ENCODE data around the gene LRBA. TPM values are rescaled to one million over a fixed set of nuclear protein-coding genes. Genes with fewer than 3 reads are reported as not detected.
"Not testable (repeated sequence)": the region's sequence is repeated elsewhere in the genome, so short reads cannot be mapped to it uniquely, and the experiment has no call there.

The LRBA gene
- polyA plus RNA-seq, 3 donors: 6.4 to 12.9 (median 10.3) TPM

DNA sequence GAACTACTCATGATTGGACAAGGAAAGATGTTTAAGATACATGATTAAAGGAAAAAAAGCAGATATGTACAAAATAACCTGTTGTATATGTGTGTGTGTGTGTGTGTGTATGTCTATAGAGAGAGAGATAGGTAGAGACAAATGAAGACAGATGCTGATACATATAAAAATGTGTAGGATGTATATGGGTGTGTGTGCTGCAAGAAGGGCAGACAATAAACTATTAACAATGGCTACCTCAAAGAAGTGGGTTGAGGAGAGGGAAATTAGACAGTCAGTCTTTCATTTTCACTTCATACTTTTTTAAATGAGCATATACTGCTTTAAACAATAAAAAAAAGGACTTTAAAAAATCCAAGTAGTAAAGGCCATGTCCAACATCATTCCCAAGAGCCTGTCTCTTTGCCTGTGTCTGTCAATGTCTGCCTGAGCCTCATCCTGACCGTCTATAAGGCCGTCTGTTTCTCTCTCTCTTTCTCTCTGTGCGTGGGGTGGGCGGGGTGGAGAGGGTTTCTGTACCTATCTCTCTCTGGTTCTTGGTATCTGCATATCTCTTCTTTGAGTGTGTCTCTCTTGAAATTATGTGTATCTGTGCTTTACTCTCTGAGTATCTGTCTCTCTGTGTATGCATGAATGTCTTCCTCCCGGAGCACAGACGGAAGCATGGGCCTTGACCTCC lies 62.8 kb downstream of the LRBA start:
- H3K27ac ChIP-seq (ENCODE audit: low read depth, low read length): no peak overlapping the region
- 91 to 97% (median 92%) methylated on average over 6 of the region's 6 CpGs for WGBS, 3 donors

DNA sequence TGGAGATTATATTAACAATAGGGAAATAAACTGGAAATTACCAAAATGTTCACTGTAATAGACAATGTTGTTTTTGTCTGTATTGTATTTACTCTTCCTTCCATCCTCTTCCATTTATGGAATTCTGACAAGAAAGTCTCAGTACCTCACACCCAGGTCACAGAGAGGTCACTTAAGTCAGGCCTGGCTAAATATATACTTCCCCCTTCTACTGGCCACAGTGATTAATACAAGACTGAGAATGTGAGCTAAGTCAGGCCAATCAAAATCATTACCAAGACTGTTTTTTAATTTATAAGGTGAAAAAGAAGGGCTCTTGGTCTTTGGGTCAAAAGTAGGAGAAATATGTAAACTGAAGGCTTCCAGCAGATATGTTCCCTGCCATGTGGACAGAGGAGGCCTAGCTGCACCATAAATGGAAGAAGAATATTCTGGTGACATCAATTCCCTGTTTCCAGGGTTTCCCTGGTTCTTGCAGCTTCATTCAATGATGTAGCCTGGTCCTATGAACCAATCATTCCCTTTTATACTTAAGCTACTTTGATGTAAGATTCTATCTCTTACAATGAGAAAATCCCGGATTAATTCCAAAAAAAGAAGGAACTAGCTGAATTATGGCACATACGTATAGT lies 64.3 kb downstream of the LRBA start:
- H3K27ac ChIP-seq (ENCODE audit: low read depth, low read length): no peak overlapping the region
- 88 to 98% (median 93%) methylated on average over 2 of the region's 2 CpGs for WGBS, 3 donors

DNA sequence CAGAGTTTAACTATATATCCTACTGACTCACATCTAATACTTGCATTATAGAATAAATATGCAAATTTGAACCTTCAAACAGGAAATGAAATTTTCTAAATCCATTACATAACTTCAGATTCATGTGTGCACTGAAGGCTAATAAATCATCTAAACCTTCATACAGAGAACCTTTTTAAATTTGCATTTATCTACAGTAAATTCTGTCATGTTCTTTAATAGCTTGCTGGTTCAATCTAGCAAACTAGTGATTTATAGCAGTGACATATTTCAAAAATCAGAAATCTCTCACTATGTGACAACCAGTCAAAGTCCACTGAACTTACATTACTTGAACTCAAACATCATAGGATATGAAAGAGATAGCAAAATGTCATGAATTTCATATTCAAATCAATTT lies 65.1 kb downstream of the LRBA start:
- H3K27ac ChIP-seq (ENCODE audit: low read depth, low read length): no peak overlapping the region

DNA sequence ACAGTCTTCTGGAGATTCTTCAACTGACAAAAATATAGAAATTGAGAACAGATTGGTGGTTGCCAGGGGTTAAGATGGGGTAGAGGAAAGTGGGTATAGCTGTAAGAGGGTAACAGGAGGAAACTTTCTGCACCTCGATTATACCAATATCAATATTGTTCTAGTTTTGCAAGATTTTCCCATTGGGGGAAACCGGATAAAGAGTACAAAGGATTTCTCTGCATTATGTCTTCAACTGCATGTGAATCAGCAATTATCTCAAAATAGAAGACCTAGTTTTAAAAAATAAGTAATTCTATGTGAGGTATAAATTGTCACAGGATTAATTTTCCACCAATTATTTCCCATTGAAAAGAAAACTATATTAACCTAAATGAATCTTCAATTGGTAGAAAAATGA lies 65.7 kb downstream of the LRBA start:
- WGBS, 3 donors: 94 to 98% (median 96%) methylated on average over 2 of the region's 2 CpGs
- no peak overlapping the region for H3K27ac ChIP-seq (ENCODE audit: low read depth, low read length)

GRCh38 chr4:150948710-150949109 lies 66.4 kb downstream of the LRBA start:
- 92 to 94% (median 93%) methylated on average over 2 of the region's 2 CpGs for WGBS, 3 donors
- no peak overlapping the region for H3K27ac ChIP-seq (ENCODE audit: low read depth, low read length)

- no peak overlapping the region for H3K27ac ChIP-seq (ENCODE audit: low read depth, low read length)
These were observed 67.0 kb downstream of the LRBA start for GRCh38 chr4:150948074-150948473.

DNA sequence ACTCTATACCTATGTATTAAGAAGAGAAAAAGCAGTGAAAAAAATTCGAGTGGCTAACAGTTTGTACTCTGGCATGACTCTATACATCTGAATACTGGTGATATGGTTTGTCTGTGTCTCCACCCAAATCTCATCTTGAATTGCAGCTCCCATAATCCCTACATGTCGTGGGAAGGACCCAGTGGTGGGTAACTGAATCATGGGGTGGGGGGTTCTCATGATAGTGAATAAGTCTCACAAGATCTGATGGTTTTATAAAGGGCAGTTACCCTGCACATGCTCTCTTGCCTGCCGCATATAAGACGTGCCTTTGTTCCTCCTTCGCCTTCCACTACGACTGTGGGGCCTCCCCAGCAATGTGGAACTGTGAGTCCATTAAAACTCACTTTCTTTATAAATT lies 70.4 kb downstream of the LRBA start:
- 77 to 87% (median 81%) methylated on average over 6 of the region's 6 CpGs for WGBS, 3 donors
- H3K27ac ChIP-seq (ENCODE audit: low read depth, low read length): no peak overlapping the region

- H3K27ac ChIP-seq (ENCODE audit: low read depth, low read length): no peak overlapping the region
- 74 to 86% (median 80%) methylated on average over 2 of the region's 2 CpGs for WGBS, 3 donors
These were observed 71.3 kb downstream of the LRBA start for GRCh38 chr4:150943818-150944217.

- no peak overlapping the region for H3K27ac ChIP-seq (ENCODE audit: low read depth, low read length)
These were observed 72.0 kb downstream of the LRBA start for GRCh38 chr4:150943126-150943525.

- H3K27ac ChIP-seq (ENCODE audit: low read depth, low read length): no peak overlapping the region
These were observed 72.5 kb downstream of the LRBA start for GRCh38 chr4:150942539-150942938.

- no peak overlapping the region for H3K27ac ChIP-seq (ENCODE audit: low read depth, low read length)
These were observed 75.0 kb downstream of the LRBA start for GRCh38 chr4:150940123-150940522.

- WGBS, 3 donors: 89 to 100% (median 96%) methylated on average over 3 of the region's 3 CpGs
- H3K27ac ChIP-seq (ENCODE audit: low read depth, low read length): no peak overlapping the region
These were observed 75.6 kb downstream of the LRBA start for GRCh38 chr4:150939530-150939929.

DNA sequence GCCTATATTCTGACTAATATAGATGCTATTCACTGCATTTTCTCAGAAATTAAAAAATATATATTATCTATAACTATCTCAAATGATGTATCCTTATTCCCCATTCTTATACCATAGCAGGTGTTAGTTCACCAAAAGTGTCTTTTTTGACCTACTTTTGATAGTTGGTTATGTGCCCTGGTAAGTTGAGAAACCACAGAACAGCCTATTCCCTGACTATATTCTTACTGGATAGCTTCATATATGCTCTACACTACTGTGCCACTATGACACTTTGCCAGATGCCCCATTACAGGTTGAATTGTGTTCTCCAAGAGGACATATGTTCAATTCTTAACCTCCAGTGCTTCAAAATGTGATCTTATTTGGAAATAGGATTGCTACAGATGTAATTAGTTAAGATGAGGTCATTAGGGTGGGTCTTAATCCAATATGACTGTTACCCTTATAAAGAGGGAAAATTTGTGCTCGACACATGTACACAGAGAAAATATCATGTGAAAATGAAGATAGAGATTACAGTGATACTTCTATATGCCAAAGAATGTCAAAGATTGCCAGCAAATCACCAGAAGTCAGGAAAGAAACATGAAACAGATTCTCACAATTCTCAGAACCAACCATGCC lies 76.1 kb downstream of the LRBA start:
- H3K27ac ChIP-seq (ENCODE audit: low read depth, low read length): no peak overlapping the region
- 81 to 97% (median 83%) methylated on average over 1 of the region's 1 CpG for WGBS, 3 donors

DNA sequence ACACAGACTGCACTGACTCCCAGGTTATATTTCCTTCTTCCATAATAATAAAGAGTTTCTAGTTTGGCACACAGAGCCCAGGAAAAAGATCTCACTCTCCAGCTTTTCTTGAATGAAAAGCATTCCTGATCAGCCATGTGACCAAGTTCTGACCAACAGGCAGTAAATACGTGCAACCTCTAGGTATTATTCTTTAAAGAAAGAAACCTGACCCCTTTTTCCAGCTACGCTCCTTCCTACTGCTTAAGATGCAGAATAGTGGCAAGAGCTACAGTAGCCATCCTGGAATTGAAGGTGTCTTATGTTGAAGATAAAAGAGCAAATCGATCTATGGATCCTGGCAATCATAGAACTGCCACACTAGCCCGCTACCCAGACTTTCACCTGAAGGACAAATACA lies 76.7 kb downstream of the LRBA start:
- WGBS, 3 donors: 85 to 89% (median 87%) methylated on average over 4 of the region's 4 CpGs
- no peak overlapping the region for H3K27ac ChIP-seq (ENCODE audit: low read depth, low read length)

DNA sequence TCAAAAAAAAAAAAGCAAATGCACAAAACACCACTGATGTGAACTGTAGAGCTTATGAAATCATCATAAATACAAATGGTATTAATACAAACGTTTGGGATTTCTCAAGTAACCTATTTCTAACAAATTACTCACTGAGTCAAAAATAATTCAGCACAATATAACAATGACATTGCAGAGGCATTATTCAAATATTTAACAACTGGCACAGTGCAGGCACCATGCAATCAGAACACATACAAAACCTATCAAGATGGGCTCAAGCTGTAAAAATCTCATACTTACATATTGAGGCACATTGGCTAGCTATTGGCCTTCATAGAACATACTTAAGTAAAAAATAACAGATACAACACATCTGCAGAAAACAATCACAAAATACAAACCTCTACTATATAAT lies 81.1 kb downstream of the LRBA start:
- 31 to 68% (median 68%) methylated on average over 1 of the region's 1 CpG for WGBS, 3 donors
- no peak overlapping the region for H3K27ac ChIP-seq (ENCODE audit: low read depth, low read length)

- H3K27ac ChIP-seq (ENCODE audit: low read depth, low read length): no peak overlapping the region
- 95 to 98% (median 98%) methylated on average over 2 of the region's 2 CpGs for WGBS, 3 donors
These were observed 83.3 kb downstream of the LRBA start for GRCh38 chr4:150931796-150932195.

DNA sequence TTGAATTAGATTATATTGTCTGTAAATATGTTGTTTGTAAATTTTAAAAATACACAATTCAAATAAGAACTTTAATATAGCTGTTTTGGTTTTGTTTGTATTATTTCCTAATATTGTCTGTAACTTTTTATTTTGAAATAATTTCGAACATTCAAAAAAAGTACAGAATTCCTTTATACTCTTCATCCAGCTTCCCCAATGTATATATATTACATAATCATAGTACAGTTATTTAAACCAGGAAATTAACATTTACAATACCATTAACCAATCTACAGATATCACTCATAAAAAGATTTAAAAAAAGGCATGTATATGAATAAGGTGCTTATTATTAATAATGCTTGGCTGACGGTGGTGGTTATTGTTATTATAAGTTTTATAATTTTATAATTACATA lies 84.1 kb downstream of the LRBA start:
- 95 to 100% (median 99%) methylated on average over 2 of the region's 2 CpGs for WGBS, 3 donors

GRCh38 chr4:150923945-150924344 lies 91.1 kb downstream of the LRBA start:
- no peak overlapping the region for H3K27ac ChIP-seq (ENCODE audit: low read depth, low read length)
- 93 to 98% (median 96%) methylated on average over 1 of the region's 1 CpG for WGBS, 3 donors

More for the DNA sequence above, 84.1 kb downstream of the LRBA start:
- no peak overlapping the region for H3K27ac ChIP-seq (ENCODE audit: low read depth, low read length)

DNA sequence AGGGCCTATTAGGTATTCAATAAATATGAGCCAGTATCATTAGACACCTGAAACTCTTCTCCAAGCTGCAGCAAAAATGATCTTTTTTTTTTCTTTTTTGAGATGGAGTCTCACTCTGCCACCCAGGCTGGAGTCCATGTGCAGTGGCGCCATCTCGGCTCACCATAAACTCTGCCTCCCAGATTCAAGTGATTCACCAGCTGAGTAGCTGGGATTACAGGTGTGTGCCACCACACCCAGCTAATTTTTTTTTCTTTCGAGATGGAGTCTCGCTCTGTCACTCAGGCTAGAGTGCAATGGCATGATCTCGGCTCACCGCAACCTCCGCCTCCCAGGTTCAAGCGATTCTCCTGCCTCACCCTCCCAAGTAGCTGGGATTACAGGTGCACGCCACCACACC lies 93.6 kb downstream of the LRBA start:
- H3K27ac ChIP-seq (ENCODE audit: low read depth, low read length): not testable (repeated sequence)
- 97 to 98% (median 98%) methylated on average over 9 of the region's 9 CpGs for WGBS, 3 donors

DNA sequence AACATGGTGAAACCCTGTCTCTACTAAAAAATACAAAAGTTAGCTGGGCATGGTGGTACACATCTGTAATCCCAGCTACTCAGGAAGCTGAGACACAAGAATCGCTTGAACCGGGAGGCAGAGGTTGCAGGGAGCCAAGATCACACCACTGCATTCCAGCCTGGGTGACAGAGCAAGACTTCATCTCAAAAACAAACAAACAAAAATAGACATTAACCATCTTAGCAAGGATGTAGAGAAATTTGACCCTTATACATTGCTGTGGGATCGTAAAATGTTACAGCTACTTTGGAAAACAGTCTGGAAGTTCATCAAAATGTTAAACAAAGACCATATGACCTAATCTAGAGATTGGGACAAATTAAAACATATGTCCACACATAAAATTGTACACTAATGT lies 96.5 kb downstream of the LRBA start:
- not testable (repeated sequence) for H3K27ac ChIP-seq (ENCODE audit: low read depth, low read length)
- WGBS, 3 donors: 92 to 97% (median 93%) methylated on average over 3 of the region's 3 CpGs
